SU-DHL-6 (cell line): ENCODE results near the gene PCSK9.
"Not testable (repeated sequence)": the region's sequence is repeated elsewhere in the genome, so short reads cannot be mapped to it uniquely, and the experiment has no call there.

Experiments used
- H2AFZ ChIP-seq: fragments of 200-600 bp; sonication (generic); 2 replicates; pipeline ENCODE4 v1.6.1; 2014; ENCODE audit warnings: low read depth, mild to moderate bottlenecking, moderate library complexity, mixed read lengths, antibody characterized with exemption, low read length; ENCODE audit not compliant: severe bottlenecking
- H3F3A ChIP-seq: fragments of 200-600 bp; shearing (Covaris generic); 2 replicates; pipeline ENCODE4 v1.6.0; 2016; ENCODE audit warnings: antibody characterized with exemption, mild to moderate bottlenecking; ENCODE audit not compliant: insufficient read depth
- H3K27ac ChIP-seq: fragments of 200-600 bp; sonication (generic); 2 replicates; pipeline ENCODE4 v1.5.1; 2016; ENCODE audit warnings: low read depth, mild to moderate bottlenecking, low read length, moderate library complexity, mixed read lengths
- H3K27me3 ChIP-seq: fragments of 200-600 bp; sonication (generic), shearing (Covaris generic); 2 replicates; pipeline ENCODE4 v1.6.0; 2014; ENCODE audit warnings: mild to moderate bottlenecking, low read length
- H3K36me3 ChIP-seq: fragments of 200-600 bp; sonication (generic); 2 replicates; pipeline ENCODE4 v1.6.1; 2014; ENCODE audit warnings: mild to moderate bottlenecking, low read length, mixed read lengths
- H3K4me2 ChIP-seq: fragments of 300-600, 200-600 bp; shearing (Covaris generic), sonication (generic); 2 replicates; pipeline ENCODE4 v1.6.0; 2014; ENCODE audit warnings: low read length, low read depth, mild to moderate bottlenecking; ENCODE audit not compliant: poor library complexity, severe bottlenecking
- H3K4me3 ChIP-seq: fragments of 200-600 bp; sonication (generic); 2 replicates; pipeline ENCODE4 v1.5.1; 2014; ENCODE audit warnings: antibody characterized with exemption, low read length, mild to moderate bottlenecking, mixed read lengths; ENCODE audit not compliant: insufficient read depth, poor library complexity, severe bottlenecking
- H3K79me2 ChIP-seq: fragments of 200-600 bp; sonication (generic); 2 replicates; pipeline ENCODE4 v1.6.1; 2014; ENCODE audit warnings: mild to moderate bottlenecking, low read length, moderate library complexity; ENCODE audit not compliant: insufficient read depth
- H3K9ac ChIP-seq: fragments of 200-600 bp; sonication (generic); 2 replicates; pipeline ENCODE4 v1.7.0; 2014; ENCODE audit warnings: mild to moderate bottlenecking, low read length
- H3K9me2 ChIP-seq: fragments of 200-600 bp; sonication (generic); replicated peaks from 2 replicates; pipeline ENCODE4 v1.6.1; 2014; ENCODE audit warnings: low read length; ENCODE audit not compliant: insufficient read depth
- H3K9me3 ChIP-seq: fragments of 200-600 bp; sonication (generic); 2 replicates; pipeline ENCODE4 v1.6.1; 2014; ENCODE audit warnings: low read length, mixed read lengths; ENCODE audit not compliant: insufficient read depth
- H4K20me1 ChIP-seq: fragments of 200-600 bp; sonication (generic); 2 replicates; pipeline ENCODE4 v1.6.1; 2014; ENCODE audit warnings: low read depth, mild to moderate bottlenecking, antibody characterized with exemption, low read length, moderate library complexity, mixed read lengths
- EZH2phosphoT487 ChIP-seq: fragments of 200-600 bp; sonication (generic), shearing (Covaris generic); conservative IDR thresholded peaks from 2 replicates; pipeline ENCODE4 v1.6.1; 2018; ENCODE audit warnings: mild to moderate bottlenecking, antibody characterized with exemption, low read length, moderate library complexity, mixed read lengths
- TF ChIP-seq, protein P1 (sequence below): fragments of 200-600 bp; sonication (generic); IDR thresholded peaks from one replicate; pipeline ENCODE4 v1.5.1; 2017; ENCODE audit warnings: antibody characterized with exemption, mild to moderate bottlenecking, low read length, moderate library complexity; ENCODE audit not compliant: insufficient read depth, poor library complexity, severe bottlenecking

The PCSK9 gene

DNA sequence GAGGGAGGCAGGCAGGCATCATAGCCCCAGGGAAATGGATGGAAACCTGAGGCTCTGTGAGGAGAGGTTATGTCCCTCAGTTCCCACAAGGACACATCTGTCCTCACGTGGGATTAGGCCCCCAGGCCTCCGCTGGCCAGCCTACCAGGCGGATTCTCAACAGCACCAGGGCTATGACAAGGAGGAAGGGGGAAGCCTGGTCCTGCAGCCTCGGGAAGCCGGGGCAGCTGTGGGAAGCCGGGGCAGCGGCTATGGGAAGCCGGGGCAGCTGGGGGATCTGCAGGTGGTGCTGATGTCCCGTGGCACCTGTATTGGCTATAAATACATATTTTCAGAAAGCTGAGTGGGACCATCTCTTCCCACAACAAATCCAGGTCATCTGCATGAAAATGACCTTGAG is 21.0 kb upstream of the PCSK9 start:
- H3K4me2 ChIP-seq: no peak overlapping the region
- no peaks in the 10 kb centered on the region for H3K9me3 ChIP-seq
- H3K36me3 ChIP-seq: no peaks in the 10 kb centered on the region
- no peaks in the 10 kb centered on the region for H3K79me2 ChIP-seq
- H3K27ac ChIP-seq: no peak overlapping the region
- H3F3A ChIP-seq: no peaks in the 10 kb centered on the region
- H3K4me3 ChIP-seq: no peak overlapping the region
- H2AFZ ChIP-seq: no peak overlapping the region
- no peaks in the 10 kb centered on the region for H3K27me3 ChIP-seq
- no peaks in the 10 kb centered on the region for H3K9me2 ChIP-seq
- TF ChIP-seq EZH2phosphoT487: no peak
- TF ChIP-seq, protein P1, sequence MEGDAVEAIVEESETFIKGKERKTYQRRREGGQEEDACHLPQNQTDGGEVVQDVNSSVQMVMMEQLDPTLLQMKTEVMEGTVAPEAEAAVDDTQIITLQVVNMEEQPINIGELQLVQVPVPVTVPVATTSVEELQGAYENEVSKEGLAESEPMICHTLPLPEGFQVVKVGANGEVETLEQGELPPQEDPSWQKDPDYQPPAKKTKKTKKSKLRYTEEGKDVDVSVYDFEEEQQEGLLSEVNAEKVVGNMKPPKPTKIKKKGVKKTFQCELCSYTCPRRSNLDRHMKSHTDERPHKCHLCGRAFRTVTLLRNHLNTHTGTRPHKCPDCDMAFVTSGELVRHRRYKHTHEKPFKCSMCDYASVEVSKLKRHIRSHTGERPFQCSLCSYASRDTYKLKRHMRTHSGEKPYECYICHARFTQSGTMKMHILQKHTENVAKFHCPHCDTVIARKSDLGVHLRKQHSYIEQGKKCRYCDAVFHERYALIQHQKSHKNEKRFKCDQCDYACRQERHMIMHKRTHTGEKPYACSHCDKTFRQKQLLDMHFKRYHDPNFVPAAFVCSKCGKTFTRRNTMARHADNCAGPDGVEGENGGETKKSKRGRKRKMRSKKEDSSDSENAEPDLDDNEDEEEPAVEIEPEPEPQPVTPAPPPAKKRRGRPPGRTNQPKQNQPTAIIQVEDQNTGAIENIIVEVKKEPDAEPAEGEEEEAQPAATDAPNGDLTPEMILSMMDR: no peak
- no peak overlapping the region for H3K9ac ChIP-seq
- H4K20me1 ChIP-seq: no peaks in the 10 kb centered on the region

GRCh38 chr1:55021942-55022546 is 17.3 kb upstream of the PCSK9 start:
- H3K36me3 ChIP-seq: no peaks in the 10 kb centered on the region
- no peaks in the 10 kb centered on the region for H3K9me3 ChIP-seq
- H4K20me1 ChIP-seq: no peaks in the 10 kb centered on the region
- no peaks in the 10 kb centered on the region for H3K79me2 ChIP-seq
- TF ChIP-seq, protein P1: peak; percentile 59
- TF ChIP-seq EZH2phosphoT487: no peak
- no peak overlapping the region for H3K27ac ChIP-seq
- no peak overlapping the region for H3K9ac ChIP-seq
- no peak overlapping the region for H2AFZ ChIP-seq
- no peaks in the 10 kb centered on the region for H3K27me3 ChIP-seq
- H3K4me3 ChIP-seq: no peak overlapping the region
- H3K9me2 ChIP-seq: no peaks in the 10 kb centered on the region
- H3K4me2 ChIP-seq: no peak overlapping the region
- H3F3A ChIP-seq: no peaks in the 10 kb centered on the region

DNA sequence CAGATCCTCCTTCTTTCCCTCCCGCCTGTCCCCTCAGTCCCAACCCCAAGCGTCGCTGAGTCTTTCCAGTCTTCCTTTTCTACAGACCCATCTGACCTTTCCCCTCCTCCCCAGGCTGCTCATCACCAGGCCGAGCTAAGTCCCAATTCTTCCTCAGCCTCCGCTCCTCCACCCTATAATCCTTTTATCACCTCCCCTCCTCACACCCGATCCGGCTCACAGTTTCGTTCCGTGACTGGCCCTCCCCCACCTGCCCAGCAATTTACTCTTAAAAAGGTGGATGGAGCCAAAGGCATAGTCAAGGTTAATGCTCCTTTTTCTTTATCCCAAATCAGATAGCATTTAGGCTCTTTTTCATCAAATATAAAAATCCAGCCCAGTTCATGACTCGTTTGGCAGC is 15.2 kb upstream of the PCSK9 start:
- not testable (repeated sequence) for H3K36me3 ChIP-seq, H3K9me3 ChIP-seq, H2AFZ ChIP-seq, H3F3A ChIP-seq, H3K4me3 ChIP-seq, H3K79me2 ChIP-seq, H3K27me3 ChIP-seq, H4K20me1 ChIP-seq, H3K4me2 ChIP-seq, H3K27ac ChIP-seq, H3K9ac ChIP-seq, H3K9me2 ChIP-seq

- H3K9me3 ChIP-seq, H3F3A ChIP-seq, H3K36me3 ChIP-seq, H3K9me2 ChIP-seq, H3K4me2 ChIP-seq, H3K27ac ChIP-seq, H3K9ac ChIP-seq, H3K79me2 ChIP-seq, H3K4me3 ChIP-seq, H2AFZ ChIP-seq, H4K20me1 ChIP-seq, H3K27me3 ChIP-seq: not testable (repeated sequence)
Observed at GRCh38 chr1:55026682-55027081, 12.7 kb upstream of the PCSK9 start.

DNA sequence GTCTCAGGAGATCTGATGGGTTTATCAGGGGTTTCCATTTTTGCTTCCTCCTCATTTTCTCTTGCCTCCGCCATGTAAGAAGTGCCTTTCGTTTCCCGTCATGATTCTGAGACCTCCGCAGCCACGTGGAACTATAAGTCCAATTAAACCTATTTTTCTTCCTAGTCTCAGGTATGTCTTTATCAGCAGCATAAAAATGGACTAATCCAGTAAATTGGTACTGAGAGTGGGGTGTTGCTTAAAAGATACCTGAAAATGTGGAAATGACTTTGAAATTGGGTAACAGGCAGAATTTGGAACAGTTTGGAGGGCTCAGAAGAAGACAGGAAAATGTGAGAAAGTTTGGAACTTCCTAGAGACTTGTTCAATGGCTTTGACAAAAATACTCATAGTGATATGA is 8.2 kb upstream of the PCSK9 start:
- H3F3A ChIP-seq, H2AFZ ChIP-seq, H3K9ac ChIP-seq, H3K79me2 ChIP-seq, H3K9me2 ChIP-seq, H4K20me1 ChIP-seq, H3K4me2 ChIP-seq, H3K36me3 ChIP-seq, H3K4me3 ChIP-seq, H3K27ac ChIP-seq, H3K27me3 ChIP-seq, H3K9me3 ChIP-seq: not testable (repeated sequence)
